ENCODE measurements around the gene ALK.
"Not testable (repeated sequence)": the region's sequence is repeated elsewhere in the genome, so short reads cannot be mapped to it uniquely, and the experiment has no call there.

The ALK gene

GRCh38 chr2:29753671-29754444 lies 167.5 kb downstream of the ALK start:
- no peak for DNase-seq

GRCh38 chr2:29751390-29751789 lies 170.0 kb downstream of the ALK start:
- DNase-seq = no peak

- not testable (repeated sequence) for DNase-seq
Measured at GRCh38 chr2:29750463-29750862, 170.9 kb downstream of the ALK start.

GRCh38 chr2:29749843-29750242 lies 171.5 kb downstream of the ALK start:
- peak; percentile 3 for DNase-seq

GRCh38 chr2:29749041-29749440 lies 172.3 kb downstream of the ALK start:
- DNase-seq = no peak

- DNase-seq = peak; percentile 48
Measured at GRCh38 chr2:29747786-29748470, 173.5 kb downstream of the ALK start.

GRCh38 chr2:29744976-29745375 lies 176.4 kb downstream of the ALK start:
- no peak for DNase-seq

GRCh38 chr2:29743516-29743915 lies 177.9 kb downstream of the ALK start:
- DNase-seq = no peak

GRCh38 chr2:29742656-29743055 lies 178.7 kb downstream of the ALK start:
- no peak for DNase-seq

- no peak for DNase-seq
Measured at GRCh38 chr2:29741132-29741531, 180.3 kb downstream of the ALK start.

GRCh38 chr2:29733965-29734364 lies 187.4 kb downstream of the ALK start:
- DNase-seq = no peak

- no peak for DNase-seq
Measured at GRCh38 chr2:29733213-29733612, 188.2 kb downstream of the ALK start.

- no peak for DNase-seq
Measured at GRCh38 chr2:29731948-29732347, 189.4 kb downstream of the ALK start.

- no peak for DNase-seq
Measured at GRCh38 chr2:29729932-29730331, 191.5 kb downstream of the ALK start.

GRCh38 chr2:29729401-29729800 lies 192.0 kb downstream of the ALK start:
- no peak for DNase-seq

- no peak for DNase-seq
Measured at GRCh38 chr2:29726976-29727375, 194.4 kb downstream of the ALK start.

GRCh38 chr2:29725610-29726009 lies 195.8 kb downstream of the ALK start:
- no peak for DNase-seq

GRCh38 chr2:29724282-29724681 lies 197.1 kb downstream of the ALK start:
- no peak for DNase-seq

GRCh38 chr2:29723255-29724001 lies 198.0 kb downstream of the ALK start:
- no peak for DNase-seq

GRCh38 chr2:29719639-29720038 lies 201.7 kb downstream of the ALK start:
- no peak for DNase-seq

- no peak for DNase-seq
Measured at GRCh38 chr2:29718076-29718686, 203.2 kb downstream of the ALK start.

GRCh38 chr2:29715655-29716054 lies 205.7 kb downstream of the ALK start:
- DNase-seq = no peak

- DNase-seq = no peak
Measured at GRCh38 chr2:29714333-29714732, 207.1 kb downstream of the ALK start.
